GM18951 (cell line): ENCODE data around the gene RAPGEF4.

ENCODE experiments used
- POLR2A ChIP-seq: IDR thresholded peaks from 4 replicates; pipeline ENCODE4 v1.6.1; 2011; ENCODE audit warnings: mild to moderate bottlenecking; ENCODE audit not compliant: insufficient read length, insufficient read depth; ENCODE audit errors: extremely low read depth
- in situ Hi-C: fragments of 300-500 bp; cut with MboI; formaldehyde crosslinking; loops from one replicate; pipeline ENCODE4 v1.12.0; 2022; ENCODE audit warnings: low sequenced_read_pairs, mixed read lengths, inconsistent platforms; ENCODE audit not compliant: unreplicated experiment

Gene RAPGEF4

DNA sequence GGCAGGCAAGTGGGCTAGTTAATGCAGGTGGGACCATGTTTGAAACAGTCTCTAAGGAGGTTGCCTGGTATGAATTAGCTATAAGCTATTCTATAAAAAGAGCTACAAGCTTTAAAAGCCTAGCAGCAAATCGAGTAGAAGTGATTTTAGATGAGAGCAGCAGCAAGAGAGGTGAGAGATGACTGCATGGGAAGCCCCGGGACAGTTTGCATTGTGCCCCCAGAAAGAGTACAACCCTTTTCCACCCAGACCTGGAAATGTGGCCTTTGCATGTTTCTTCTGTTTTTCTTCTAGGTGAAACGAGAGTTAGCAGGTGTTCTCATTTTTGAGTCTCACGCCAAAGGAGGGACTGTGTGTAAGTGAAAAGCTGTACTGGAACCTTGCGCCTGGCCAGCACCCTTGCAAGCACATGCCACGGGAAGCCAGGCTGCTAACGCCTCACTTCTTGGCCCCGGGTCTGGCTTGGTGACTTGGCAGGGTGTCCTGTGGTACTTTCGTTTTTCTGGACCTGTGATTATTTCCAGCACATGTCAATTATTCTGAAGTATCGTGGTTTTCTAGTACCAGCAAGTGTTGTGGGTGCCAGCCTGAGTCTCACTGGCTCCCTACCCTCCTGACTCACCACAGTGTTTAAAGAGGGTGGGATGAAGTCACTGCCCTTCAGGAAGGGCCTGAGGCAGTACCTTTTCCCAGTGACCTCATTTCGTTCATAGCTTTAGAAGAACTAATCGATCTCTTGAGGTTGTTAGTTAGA lies 249.7 kb downstream of the RAPGEF4 start:
- TF ChIP-seq POLR2A: no peak
- in situ Hi-C loops: no loop called here

GRCh38 chr2:172986040-172986439 lies 250.4 kb downstream of the RAPGEF4 start:
- in situ Hi-C loops: no loop called here
- TF ChIP-seq POLR2A: no peak

- in situ Hi-C loops: no loop called here
- TF ChIP-seq POLR2A: no peak
Measured at GRCh38 chr2:172988728-172989127, 253.1 kb downstream of the RAPGEF4 start.

- no peak for TF ChIP-seq POLR2A
Measured at GRCh38 chr2:172991031-172991430, 255.4 kb downstream of the RAPGEF4 start.

DNA sequence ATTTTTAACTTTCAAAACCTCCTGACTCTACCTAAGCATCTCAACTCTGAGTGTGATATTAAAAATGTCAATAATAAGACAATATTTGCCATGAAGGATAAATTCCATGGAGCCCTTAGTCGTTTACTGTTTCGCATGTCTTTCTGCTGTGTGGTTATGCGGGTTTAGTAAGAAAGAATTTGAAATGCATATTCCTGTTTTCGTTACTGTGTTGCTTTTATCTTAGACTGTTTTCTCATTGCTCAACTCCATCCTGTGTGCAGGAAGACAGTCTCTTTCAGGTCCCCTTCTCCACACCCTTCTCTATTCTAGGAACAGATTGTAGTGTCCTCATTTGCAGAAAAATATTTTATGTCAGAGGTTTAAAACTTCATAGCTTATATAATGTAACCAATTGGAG lies 257.5 kb downstream of the RAPGEF4 start:
- no peak for TF ChIP-seq POLR2A
- in situ Hi-C loops: no loop called here

More at GRCh38 chr2:172991031-172991430, 255.4 kb downstream of the RAPGEF4 start:
- in situ Hi-C loops: no loop called here

DNA sequence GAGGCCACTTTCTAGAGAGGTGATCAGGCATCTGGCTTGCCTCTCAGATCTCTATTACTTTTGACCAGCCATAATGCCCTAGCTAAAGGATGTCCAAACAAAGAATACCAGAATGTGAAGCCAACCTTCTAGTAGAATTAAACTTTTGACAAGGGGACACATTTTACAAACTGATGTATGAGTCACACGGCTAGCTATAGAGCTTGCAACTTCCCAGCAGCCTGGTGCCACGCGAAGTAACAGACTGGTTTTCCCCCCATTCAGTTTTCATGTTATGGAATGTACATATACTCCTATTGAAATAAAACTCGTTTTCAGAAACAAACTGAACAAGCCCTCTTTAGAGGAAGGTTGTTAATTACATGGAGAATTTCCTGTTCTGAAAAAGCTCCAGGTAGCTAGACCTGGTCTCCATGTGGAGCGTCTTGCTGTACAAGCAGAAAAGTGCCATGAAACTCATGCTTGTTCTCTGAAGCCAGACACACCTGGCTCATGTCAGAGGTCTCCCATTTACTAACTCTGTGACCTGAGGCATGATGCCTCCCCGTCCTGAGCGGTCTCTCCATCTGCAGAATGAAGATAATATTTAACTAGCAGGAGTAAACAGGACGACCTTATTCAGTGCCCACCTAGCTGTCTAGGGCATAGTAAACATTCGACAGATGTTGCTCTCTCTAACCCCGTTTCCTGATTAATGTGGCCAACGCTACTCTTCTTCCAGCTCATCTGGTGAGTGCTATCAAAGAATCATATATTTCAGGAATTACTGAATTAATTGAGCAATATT lies 258.5 kb downstream of the RAPGEF4 start:
- in situ Hi-C loops: no loop called here

GRCh38 chr2:172994864-172995263 lies 259.2 kb downstream of the RAPGEF4 start:
- in situ Hi-C loops: no loop called here
- TF ChIP-seq POLR2A: no peak

More for the DNA sequence above, 258.5 kb downstream of the RAPGEF4 start:
- no peak for TF ChIP-seq POLR2A

- in situ Hi-C loops: no loop called here
- TF ChIP-seq POLR2A: no peak
Measured at GRCh38 chr2:172995323-172996244, 259.9 kb downstream of the RAPGEF4 start.

DNA sequence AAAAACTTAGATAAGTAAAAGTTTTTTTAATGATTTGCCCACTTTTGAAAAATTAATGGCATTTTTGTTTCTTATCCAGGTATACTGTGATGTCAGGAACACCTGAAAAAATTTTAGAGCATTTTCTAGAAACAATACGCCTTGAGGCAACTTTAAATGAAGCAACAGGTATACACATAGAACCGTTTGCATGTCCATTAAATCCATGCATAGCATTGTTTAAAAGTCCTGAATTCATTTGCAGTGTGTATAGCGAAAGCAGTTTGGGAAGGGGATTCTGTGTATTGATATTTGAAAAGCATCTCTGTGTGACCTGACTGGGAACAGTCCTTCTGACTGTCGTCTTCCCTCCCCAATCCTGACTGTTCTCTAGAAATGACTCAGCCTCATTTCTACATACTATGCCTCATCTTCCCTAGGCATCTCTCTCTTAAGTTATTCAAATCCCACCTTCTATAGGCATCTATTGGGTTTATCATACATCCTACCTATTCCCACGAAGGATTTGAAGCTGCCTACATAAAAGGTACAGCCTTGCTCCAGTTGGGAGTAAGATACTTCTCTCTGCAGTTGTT lies 260.8 kb downstream of the RAPGEF4 start:
- in situ Hi-C loops: no loop called here
- no peak for TF ChIP-seq POLR2A

- no peak for TF ChIP-seq POLR2A
Measured at GRCh38 chr2:172997031-172997430, 261.4 kb downstream of the RAPGEF4 start.

DNA sequence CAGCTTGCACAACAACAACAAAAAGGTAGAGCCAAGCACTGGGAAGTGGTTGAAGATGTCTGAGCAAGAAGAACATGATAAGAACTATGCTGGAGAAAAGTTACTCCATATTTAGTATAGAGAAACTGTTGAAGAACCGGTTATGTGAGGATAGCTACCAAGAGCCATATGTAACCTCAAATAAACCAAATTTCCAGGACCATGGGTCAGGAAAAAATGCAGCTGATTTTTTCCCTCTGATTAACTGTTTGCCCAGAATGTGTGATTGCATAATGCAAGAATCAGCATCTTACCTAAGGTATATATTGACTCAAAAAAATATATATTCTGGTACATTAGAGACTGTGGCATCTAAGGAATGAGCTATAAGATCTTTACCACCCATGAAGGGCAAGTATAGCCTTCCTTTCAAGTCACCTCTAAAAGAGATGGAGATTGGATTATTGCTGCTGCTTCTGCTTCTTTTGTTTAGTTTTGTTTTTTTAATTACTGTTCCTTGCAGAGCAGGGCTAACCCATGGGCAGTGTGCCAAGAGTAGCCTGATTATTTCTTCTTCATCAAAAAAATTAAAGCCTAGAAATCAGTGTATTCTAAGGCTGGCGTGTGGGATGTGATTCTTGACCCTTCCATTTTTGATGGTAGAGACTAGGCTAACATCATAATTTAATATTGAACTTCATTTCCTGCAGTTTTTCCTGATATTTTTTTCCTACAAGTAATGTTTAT lies 263.1 kb downstream of the RAPGEF4 start:
- no peak for TF ChIP-seq POLR2A
- in situ Hi-C loops: no loop called here

More at GRCh38 chr2:172997031-172997430, 261.4 kb downstream of the RAPGEF4 start:
- in situ Hi-C loops: no loop called here
